NCI-H2171 treated with DMSO at 0.1 percent for 48 hours (cell line): ENCODE data around the gene HK2.

Experiments
- DNase-seq: peaks from one replicate; lab custom pipeline; 2025; lab: John Stamatoyannopoulos, UW

HK2 gene

DNA sequence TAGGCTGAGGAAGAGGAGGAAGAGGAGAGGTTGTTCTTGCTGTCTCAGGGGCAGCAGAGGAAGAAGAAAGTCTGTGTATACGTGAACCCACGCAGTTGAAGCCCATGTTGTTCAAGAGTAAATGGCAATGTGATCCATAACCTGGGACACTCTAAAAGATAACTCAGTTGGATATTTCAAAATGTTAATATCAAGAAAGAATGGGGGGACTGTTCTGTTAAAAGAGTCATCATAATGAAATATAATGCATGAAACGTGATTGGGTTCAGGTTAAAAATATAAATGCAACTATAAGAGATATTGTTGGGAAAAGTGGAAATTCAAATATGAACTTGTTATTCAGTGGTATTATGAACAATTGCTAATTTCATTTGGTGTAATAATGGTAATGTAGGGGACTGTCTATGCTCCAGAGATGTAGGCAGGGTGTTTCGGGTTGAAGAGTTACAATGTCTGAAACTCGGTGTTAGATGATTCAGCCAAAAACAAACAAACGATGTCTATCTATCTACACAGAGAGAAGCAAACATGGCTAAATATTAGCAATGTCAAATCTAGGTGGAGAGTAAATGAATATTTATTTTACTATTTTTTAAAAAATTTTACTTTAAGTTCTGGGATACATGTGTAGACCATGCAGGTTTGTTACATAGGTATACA, 103.4 kb downstream of the HK2 start:
- DNase-seq, result no peak

DNA sequence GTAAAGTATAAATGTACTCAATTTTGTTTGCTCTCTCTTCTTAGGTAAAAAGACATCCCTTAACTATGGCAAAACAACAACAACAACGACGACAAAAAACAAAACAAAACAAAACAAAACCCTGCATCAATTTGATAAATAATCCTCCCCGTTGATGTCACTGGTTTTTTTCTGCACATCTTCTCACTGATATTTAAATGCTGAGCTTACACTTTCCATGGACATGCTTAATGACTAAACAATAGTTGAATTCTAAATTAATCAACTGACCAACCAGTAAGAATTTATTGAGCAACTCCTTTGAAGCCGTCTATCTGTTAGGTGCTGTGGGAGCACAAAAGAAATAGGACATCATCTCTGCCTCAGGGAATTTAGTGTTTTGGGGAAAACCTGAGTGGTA, 104.3 kb downstream of the HK2 start:
- no peak for DNase-seq

DNA sequence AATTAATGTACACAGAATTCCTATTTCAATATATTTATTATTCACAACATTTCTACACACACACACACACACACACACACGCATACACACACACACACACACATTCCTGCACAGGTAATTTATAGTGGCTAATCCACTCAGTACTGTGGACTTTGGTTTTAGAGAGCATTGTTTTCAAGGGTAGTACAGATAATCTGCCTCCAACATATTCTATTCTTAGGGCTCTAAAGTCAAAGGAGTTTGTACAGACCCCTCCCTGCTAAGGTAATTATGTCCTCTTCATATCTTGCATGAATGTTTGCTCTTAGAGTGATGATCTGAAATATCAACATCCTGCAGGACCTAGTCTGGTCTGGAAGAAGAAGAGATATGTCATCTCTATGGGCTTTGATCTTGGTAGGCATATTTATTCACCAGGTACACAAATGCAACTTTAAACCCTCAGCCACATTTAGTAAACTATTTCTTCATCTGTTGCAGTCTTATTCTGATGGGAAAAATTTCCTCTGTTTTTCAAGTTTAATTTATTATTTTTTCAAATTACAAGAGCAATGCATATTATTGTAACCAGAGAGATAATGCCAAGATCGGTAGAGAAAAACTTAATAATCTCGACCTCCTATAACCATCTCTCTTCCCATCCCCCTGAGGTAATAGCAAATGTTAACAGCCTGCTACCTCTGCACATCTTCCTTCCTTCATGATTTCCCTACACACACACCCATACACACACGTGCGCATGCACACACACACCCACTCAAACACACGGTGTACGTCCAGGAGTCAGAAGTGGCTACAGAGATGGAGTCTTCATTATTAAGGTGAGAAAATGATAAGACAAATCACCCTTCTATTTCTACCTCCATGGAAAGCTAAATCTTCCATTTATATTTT, 106.2 kb downstream of the HK2 start:
- DNase-seq, result no peak

DNA sequence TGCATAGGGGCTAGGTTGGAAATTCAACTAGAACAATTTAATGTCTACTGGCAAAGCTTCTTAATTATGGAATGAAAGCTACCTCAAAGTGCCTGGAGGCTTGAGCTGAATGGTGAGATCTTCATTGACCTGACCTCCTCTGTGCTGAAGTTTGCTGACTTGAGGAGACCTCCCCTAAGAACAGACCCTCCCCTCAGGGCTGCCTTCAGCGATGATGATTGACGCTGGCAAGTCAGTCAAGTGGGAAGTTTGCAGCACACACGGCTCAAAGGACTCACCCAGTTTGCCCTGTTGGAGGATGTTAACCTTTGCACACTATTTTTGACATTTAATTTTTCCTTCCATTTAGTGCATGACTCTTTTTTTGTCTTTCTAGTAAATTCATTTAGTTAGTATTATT, 107.4 kb downstream of the HK2 start:
- DNase-seq, result no peak

DNA sequence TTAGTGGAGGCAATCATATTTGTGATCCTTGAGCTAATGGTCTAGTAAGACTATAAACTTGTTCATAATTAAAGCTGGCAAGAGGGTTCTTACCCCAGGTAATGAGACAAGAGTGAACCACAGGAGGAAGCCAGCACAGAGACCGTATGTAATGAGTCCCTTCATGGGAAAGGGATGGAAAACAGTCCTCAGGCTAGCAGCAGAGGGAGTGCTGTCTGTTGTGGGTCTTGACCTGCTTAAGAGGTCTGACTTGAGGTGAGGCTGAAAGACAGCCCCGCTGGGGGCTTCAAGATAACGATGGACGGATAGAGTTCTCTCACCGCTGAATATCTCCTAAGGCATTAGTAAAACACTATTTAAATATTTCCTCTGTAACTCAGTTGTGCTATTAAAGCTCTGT, 108.3 kb downstream of the HK2 start:
- no peak for DNase-seq
